Neutrophil (primary cell): ENCODE measurements around the gene SH3TC2.

Source experiments
- H3K27ac ChIP-seq: fragments of 200-600 bp; sonication (generic); 2 replicates; pipeline ENCODE4 v1.5.1; 2016; ENCODE audit warnings: mild to moderate bottlenecking, moderate library complexity
- H3K27me3 ChIP-seq: fragments of 200-600 bp; sonication (generic); 2 replicates; pipeline ENCODE4 v1.6.0; 2016; ENCODE audit warnings: mild to moderate bottlenecking
- H3K36me3 ChIP-seq: fragments of 200-600 bp; sonication (generic); 2 replicates; pipeline ENCODE4 v1.5.1; 2017
- H3K4me1 ChIP-seq, 2 experiments: fragments of 200-600 bp in 1 of 2; sonication (generic) in 1 of 2; 1 replicate in 1 of 2; 2 replicates in 1 of 2; pipeline versions ENCODE4 v1.5.1 to v1.6.1; 2013 to 2016; ENCODE audit warnings: low read depth in 1 of 2, low read length in 1 of 2, mild to moderate bottlenecking in 1 of 2, moderate library complexity in 1 of 2; ENCODE audit not compliant: control insufficient read depth in 1 of 2, insufficient read depth in 1 of 2
- H3K4me3 ChIP-seq, 2 experiments: fragments of 200-600 bp in 1 of 2; sonication (generic) in 1 of 2; 1 replicate in 1 of 2; 2 replicates in 1 of 2; pipeline ENCODE4 v1.5.1; 2013 to 2016; ENCODE audit warnings: low read depth in 1 of 2, low read length in 1 of 2, mild to moderate bottlenecking in 1 of 2, moderate library complexity in 1 of 2
- H3K9me3 ChIP-seq: fragments of 200-600 bp; sonication (generic); 2 replicates; pipeline ENCODE4 v1.5.1; 2016
- TF ChIP-seq, protein P1 (sequence below): fragments of 200-600 bp; sonication (generic); IDR thresholded peaks from 2 replicates; pipeline ENCODE4 v1.5.1; 2016; ENCODE audit warnings: antibody characterized with exemption

The SH3TC2 gene

DNA sequence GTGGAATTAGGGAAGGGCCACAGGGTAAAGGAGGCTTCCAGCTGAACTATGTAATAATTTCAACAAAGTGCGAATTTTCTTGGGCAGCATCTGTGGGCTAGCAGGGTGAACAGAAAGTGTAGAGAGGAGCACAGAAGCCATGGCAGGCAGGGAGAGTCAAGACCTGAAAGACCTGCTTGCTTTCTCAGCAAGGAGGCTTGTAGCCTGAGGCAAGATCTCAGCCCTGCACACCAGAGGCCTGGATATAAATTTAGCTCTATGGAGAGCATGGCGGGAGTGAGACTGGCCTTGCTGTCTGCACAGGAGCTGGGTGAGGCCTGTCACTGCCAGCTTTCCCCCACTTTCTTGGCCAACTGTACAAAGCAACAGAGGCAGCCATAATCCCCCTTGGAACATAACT is 32.1 kb upstream of the SH3TC2 start:
- no peaks in the 10 kb centered on the region for H3K27me3 ChIP-seq
- no peaks in the 10 kb centered on the region for H3K9me3 ChIP-seq
- TF ChIP-seq, protein P1, sequence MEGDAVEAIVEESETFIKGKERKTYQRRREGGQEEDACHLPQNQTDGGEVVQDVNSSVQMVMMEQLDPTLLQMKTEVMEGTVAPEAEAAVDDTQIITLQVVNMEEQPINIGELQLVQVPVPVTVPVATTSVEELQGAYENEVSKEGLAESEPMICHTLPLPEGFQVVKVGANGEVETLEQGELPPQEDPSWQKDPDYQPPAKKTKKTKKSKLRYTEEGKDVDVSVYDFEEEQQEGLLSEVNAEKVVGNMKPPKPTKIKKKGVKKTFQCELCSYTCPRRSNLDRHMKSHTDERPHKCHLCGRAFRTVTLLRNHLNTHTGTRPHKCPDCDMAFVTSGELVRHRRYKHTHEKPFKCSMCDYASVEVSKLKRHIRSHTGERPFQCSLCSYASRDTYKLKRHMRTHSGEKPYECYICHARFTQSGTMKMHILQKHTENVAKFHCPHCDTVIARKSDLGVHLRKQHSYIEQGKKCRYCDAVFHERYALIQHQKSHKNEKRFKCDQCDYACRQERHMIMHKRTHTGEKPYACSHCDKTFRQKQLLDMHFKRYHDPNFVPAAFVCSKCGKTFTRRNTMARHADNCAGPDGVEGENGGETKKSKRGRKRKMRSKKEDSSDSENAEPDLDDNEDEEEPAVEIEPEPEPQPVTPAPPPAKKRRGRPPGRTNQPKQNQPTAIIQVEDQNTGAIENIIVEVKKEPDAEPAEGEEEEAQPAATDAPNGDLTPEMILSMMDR: no peak
- no peaks in the 10 kb centered on the region for H3K36me3 ChIP-seq
- H3K27ac ChIP-seq: no peak overlapping the region
- H3K4me1 ChIP-seq: no peaks in the 10 kb centered on the region
- H3K4me3 ChIP-seq: no peak overlapping the region

DNA sequence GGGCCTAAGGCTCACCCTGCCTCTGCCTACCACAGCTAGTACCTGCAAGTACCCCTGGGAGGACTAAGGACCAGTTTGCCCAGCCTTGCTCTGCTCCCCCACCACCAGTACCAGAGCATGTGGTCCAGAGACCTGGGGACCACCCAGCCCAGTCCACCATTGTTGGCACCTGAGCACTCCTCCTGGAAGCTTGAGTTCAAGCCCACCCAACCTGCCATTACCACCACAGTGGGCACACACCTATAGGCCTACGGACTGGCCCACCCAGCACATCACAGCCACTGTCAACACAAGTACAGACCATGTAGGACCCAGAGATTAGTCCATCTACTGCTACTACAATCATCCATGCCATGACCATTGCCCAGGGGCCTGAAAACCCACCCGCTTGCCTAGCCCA is 30.8 kb upstream of the SH3TC2 start:
- H3K4me1 ChIP-seq: no peaks in the 10 kb centered on the region
- H3K27me3 ChIP-seq: no peaks in the 10 kb centered on the region
- H3K27ac ChIP-seq: no peak overlapping the region
- no peaks in the 10 kb centered on the region for H3K36me3 ChIP-seq
- no peak overlapping the region for H3K4me3 ChIP-seq
- H3K9me3 ChIP-seq: no peaks in the 10 kb centered on the region
- TF ChIP-seq, protein P1: no peak

GRCh38 chr5:149089796-149090195 is 26.9 kb upstream of the SH3TC2 start:
- no peaks in the 10 kb centered on the region for H3K9me3 ChIP-seq
- H3K4me3 ChIP-seq: no peak overlapping the region
- H3K36me3 ChIP-seq: no peaks in the 10 kb centered on the region
- TF ChIP-seq, protein P1: no peak
- H3K27ac ChIP-seq: no peak overlapping the region
- H3K4me1 ChIP-seq: no peaks in the 10 kb centered on the region
- H3K27me3 ChIP-seq: no peaks in the 10 kb centered on the region

GRCh38 chr5:149088686-149089085 is 25.8 kb upstream of the SH3TC2 start:
- H3K36me3 ChIP-seq: no peaks in the 10 kb centered on the region
- H3K4me1 ChIP-seq: no peaks in the 10 kb centered on the region
- no peak overlapping the region for H3K27ac ChIP-seq
- H3K27me3 ChIP-seq: no peaks in the 10 kb centered on the region
- no peak overlapping the region for H3K4me3 ChIP-seq
- TF ChIP-seq, protein P1: no peak
- H3K9me3 ChIP-seq: no peaks in the 10 kb centered on the region

DNA sequence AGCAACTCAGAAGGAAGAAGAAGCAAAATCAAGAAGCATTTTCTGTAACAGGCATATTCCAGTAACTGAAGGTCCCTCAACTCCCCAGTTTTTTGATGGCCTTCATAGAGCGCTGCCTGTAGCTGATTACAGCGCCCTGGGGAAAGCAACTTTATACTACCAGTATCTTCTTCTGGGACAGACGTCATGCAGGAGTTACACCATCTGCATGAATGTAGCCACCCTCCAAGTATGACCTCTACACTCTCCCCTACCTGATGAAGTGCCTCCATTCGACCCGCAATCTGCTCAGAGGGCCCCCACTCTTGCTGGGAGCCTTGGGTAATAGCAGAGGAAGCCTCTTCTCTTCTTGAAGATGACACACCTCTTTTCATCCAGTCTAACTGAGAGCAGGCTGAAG is 21.0 kb upstream of the SH3TC2 start:
- Histone ChIP-seq H3K4me3 (no peak overlapping the region), H3K4me1 (no peaks in the 10 kb centered on the region), H3K9me3 (no peaks in the 10 kb centered on the region), H3K36me3 (no peaks in the 10 kb centered on the region), H3K27ac (no peak overlapping the region), H3K27me3 (no peaks in the 10 kb centered on the region)
- TF ChIP-seq, protein P1: no peak

DNA sequence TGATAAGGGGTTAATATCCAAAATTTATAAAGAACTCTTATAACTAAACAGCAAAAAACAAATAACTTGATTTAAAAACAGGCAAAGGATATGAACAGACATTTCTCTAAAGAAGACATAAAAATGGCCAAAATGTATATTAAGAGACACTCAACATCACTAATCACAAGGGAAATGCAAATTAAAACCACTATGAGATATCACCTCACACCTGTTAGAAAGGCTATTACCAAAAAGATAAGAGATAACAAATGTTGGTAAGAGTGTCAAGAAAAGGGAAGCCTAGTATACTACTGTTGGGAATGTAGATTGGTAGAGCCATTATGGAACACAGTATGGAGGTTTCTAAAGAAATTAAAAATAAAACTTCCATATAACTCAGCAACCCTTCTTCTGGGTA is 19.4 kb upstream of the SH3TC2 start:
- Histone ChIP-seq H3K27me3 (no peaks in the 10 kb centered on the region), H3K4me3 (no peak overlapping the region), H3K4me1 (no peaks in the 10 kb centered on the region), H3K27ac (no peak overlapping the region), H3K9me3 (no peaks in the 10 kb centered on the region), H3K36me3 (no peaks in the 10 kb centered on the region)
- TF ChIP-seq, protein P1: no peak
